Activated naive CD4-positive, alpha-beta T cell treated with anti-CD3 and anti-CD28 coated beads for 36 hours (primary cell): ENCODE measurements around the gene ZFP36. TPM values are rescaled to one million over a fixed set of nuclear protein-coding genes. Genes with fewer than 3 reads are reported as not detected.
A peak's percentile ranks its signal among the peaks of the same experiment; 100 is the strongest.

Experiments used
- CTCF ChIA-PET: fragments of 350-600 bp; sonication (Branson Sonifier 250); formaldehyde crosslinking; loops from one replicate; lab custom pipeline; 2021; ENCODE audit warnings: antibody characterized with exemption; lab: Charles Lee
- DNase-seq: peaks from one replicate; pipeline ENCODE4 v3.0.0-alpha.2; 2020
- H3K27ac Mint-ChIP-seq: one replicate; pipeline ENCODE4 v1.8.0; 2021; ENCODE audit warnings: mild to moderate bottlenecking, mixed read lengths
- H3K27me3 Mint-ChIP-seq: one replicate; pipeline ENCODE4 v1.8.0; 2021; ENCODE audit warnings: low read depth, mixed read lengths
- H3K36me3 Mint-ChIP-seq: one replicate; pipeline ENCODE4 v1.8.0; 2021; ENCODE audit warnings: low read depth, mixed read lengths
- H3K4me1 Mint-ChIP-seq: one replicate; pipeline ENCODE4 v1.8.0; 2021; ENCODE audit warnings: low read depth, mixed read lengths
- H3K4me3 Mint-ChIP-seq: one replicate; pipeline ENCODE4 v1.8.0; 2021; ENCODE audit warnings: mild to moderate bottlenecking, moderate library complexity, mixed read lengths
- H3K9me3 Mint-ChIP-seq: one replicate; pipeline ENCODE4 v1.8.0; 2021; ENCODE audit warnings: mixed read lengths
- intact Hi-C: fragments of 100-400 bp; cut with micrococcal nuclease; formaldehyde crosslinking; loops from one replicate; pipeline ENCODE4 v1.15.1; 2023
- total RNA-seq, 2 experiments: library from RNA; stranded (reverse); gene quantifications; one replicate each; pipeline ENCODE4 v1.2.3, GENCODE V29; 2021

The ZFP36 gene
- total RNA-seq, 2 experiments from 2014 or later: 113 to 116 TPM

DNA sequence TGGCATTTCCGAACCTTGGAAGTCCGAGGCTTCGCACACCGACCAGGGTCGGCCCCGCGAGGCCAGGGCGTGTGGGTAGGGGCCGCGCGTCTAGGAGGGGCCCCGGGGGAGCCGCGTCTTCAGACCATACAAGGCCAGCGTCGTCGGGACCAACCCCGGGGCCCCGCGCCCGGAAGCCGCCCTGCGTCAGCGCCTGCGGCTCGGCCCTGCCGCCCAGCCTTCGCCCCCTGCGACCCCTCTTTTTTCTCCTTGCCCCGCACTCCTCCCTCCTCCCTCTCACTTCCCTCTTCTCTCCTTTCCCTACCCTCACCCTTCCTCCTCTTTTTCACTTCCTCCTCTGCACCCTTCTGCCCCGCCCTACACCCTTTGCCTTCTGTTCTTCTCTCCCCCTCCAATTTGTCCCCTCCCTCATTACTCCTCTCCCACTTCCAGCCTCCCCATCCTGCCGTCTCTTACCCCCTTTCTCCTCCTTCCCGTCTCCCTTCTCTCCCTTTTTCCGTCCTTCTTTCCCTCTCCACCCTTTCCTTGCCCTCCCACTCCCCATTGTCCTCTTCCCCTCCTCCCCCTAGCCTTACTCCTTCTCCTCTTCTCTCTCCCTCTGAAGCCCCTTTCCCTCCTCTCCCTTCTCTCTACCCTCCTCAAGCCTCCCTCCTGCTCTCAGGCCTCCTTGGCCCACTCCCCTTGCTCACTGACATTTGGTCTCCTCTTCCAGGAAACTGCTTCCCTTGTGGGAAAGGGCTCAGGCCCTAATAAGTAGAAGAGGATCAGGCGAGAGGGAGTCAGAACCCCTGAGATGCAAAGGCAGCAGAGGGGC lies 3.6 kb downstream of the ZFP36 start:
- peak; percentile 73 for DNase-seq
- Mint-ChIP-seq H3K27ac (peak overlapping the region; percentile 85), H3K27me3 (peaks cover 2% of the 10 kb centered on the region), H3K4me3 (peak overlapping the region; percentile 82), H3K36me3 (peaks cover 29% of the 10 kb centered on the region), H3K9me3 (no peaks in the 10 kb centered on the region), H3K4me1 (peaks cover 44% of the 10 kb centered on the region)
- CTCF ChIA-PET: interaction anchor here (3.7 kb wide), 1 partner anchor 13 kb away, joined by 26 read pairs; no protein-coding TSS in a partner anchor
- intact Hi-C loops: no loop called here

DNA sequence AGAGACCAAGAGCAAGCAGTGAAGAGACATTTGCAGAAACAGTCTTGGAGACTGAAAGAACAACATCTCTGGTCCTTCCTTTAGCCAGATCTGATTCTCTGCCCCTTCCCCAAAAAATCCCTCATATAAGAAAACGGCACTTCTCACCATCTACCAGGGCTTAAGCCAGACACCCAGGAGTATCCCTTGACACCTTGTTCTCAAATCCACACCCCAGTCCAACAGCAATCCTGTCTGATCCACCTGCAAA lies 4.1 kb downstream of the ZFP36 start:
- peak overlapping the region; percentile 82 for H3K4me3 Mint-ChIP-seq
- peaks cover 2% of the 10 kb centered on the region for H3K27me3 Mint-ChIP-seq
- H3K27ac Mint-ChIP-seq: peak overlapping the region; percentile 85
- no peaks in the 10 kb centered on the region for H3K9me3 Mint-ChIP-seq
- H3K36me3 Mint-ChIP-seq: peaks cover 29% of the 10 kb centered on the region
- peaks cover 39% of the 10 kb centered on the region for H3K4me1 Mint-ChIP-seq
- intact Hi-C loops: no loop called here
- CTCF ChIA-PET: interaction anchor here (0.9 to 2.1 kb wide), 6 partner anchors 9 to 173 kb away, joined by 3 to 97 read pairs (median 9); partner anchors contain the start of genes MED29 and PAF1
- DNase-seq: no peak

DNA sequence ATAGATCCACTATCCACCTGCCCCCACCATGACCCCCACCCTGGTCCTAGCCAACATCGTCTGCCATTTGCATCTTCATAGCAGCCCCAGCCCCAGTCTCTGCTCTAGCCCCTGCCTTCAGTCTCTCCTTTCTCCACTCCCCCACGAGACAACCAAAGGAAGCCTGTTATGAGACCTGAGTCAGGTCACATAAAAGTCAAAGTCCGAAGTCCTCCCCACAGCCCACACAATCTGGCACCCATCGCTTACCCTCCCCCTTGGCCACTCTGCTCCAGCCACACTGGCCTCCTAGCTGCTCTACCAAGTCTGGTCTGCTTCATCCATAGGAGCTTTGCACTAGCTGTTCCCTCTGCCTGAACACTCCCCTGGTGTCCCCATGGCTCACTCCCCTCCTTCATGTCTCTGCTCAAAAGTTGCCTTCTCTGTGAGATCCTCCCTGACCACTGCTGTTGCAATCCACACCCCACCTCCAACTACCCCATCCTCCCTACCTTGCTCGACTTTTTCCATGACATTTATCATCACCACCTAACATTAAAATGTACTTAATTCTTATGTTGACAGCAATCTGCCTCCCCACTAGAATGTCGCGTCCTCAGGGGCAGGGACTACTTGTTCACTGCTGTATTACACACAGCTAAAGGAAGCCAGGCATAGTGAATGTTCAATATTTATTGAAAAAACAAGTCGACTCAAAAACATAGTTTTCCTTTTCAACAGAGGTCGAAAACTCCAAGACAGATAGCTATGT lies 4.6 kb downstream of the ZFP36 start:
- Mint-ChIP-seq H3K27me3 (peaks cover 2% of the 10 kb centered on the region), H3K4me1 (peaks cover 35% of the 10 kb centered on the region), H3K27ac (peak overlapping the region; percentile 85), H3K9me3 (no peaks in the 10 kb centered on the region), H3K4me3 (peak overlapping the region; percentile 82), H3K36me3 (peaks cover 28% of the 10 kb centered on the region)
- peak; percentile 34 for DNase-seq
- CTCF ChIA-PET: interaction anchor here (0.6 to 2.1 kb wide), 14 partner anchors 10 to 173 kb away, joined by 3 to 97 read pairs (median 5); partner anchors contain the start of genes GMFG, MED29, PAF1 and RPS16
- intact Hi-C loops: no loop called here

DNA sequence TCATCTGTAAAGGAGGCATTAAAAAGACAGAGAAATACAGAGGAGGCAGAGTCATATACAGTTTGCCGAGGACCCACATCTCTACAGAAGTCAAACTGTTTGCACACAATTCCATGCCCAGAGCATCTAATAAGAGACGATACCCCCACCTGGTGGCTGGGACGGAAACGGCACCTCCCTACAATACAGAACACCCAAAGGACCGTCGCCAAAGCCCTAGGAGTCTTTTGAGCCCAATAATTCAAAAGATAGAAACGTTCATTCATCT lies 5.1 kb downstream of the ZFP36 start:
- CTCF ChIA-PET: interaction anchor here (0.6 to 2.1 kb wide), 14 partner anchors 10 to 174 kb away, joined by 3 to 97 read pairs (median 5); partner anchors contain the start of genes GMFG, MED29, PAF1 and RPS16
- H3K27me3 Mint-ChIP-seq: peaks cover 2% of the 10 kb centered on the region
- H3K36me3 Mint-ChIP-seq: peaks cover 26% of the 10 kb centered on the region
- no peaks in the 10 kb centered on the region for H3K9me3 Mint-ChIP-seq
- H3K4me3 Mint-ChIP-seq: peak overlapping the region; percentile 82
- peak; percentile 96 for DNase-seq
- peak overlapping the region; percentile 85 for H3K27ac Mint-ChIP-seq
- peaks cover 34% of the 10 kb centered on the region for H3K4me1 Mint-ChIP-seq
- intact Hi-C loops: loop anchor here (1.0 kb wide), 11 partner anchors 9 to 289 kb away; partner anchors contain the start of genes EID2, MED29, PAF1 and SAMD4B

GRCh38 chr19:39412100-39412866 lies 5.6 kb downstream of the ZFP36 start, which contains the start of gene PLEKHG2:
Gene PLEKHG2 (plus strand): TSS chr19:39412669. CDS start chr19:39414087, 1,418 bp downstream.
- H3K27me3 Mint-ChIP-seq: peaks cover 2% of the 10 kb centered on the region
- intact Hi-C loops: loop anchor here (1.0 kb wide), 11 partner anchors 10 to 290 kb away; partner anchors contain the start of genes EID2, MED29, PAF1 and SAMD4B
- peaks cover 34% of the 10 kb centered on the region for H3K4me1 Mint-ChIP-seq
- peak within 1 kb of the TSS; percentile 85 for H3K4me3 Mint-ChIP-seq
- peak within 1 kb of the TSS; percentile 85 for H3K27ac Mint-ChIP-seq
- H3K36me3 Mint-ChIP-seq: peaks cover 21% of the 10 kb centered on the region
- no peaks in the 10 kb centered on the region for H3K9me3 Mint-ChIP-seq
- peak; percentile 98 for DNase-seq
- CTCF ChIA-PET: interaction anchor here (0.9 to 2.1 kb wide), 8 partner anchors 11 to 77 kb away, joined by 5 to 97 read pairs (median 9); partner anchors contain the start of genes GMFG, MED29, PAF1 and RPS16

GRCh38 chr19:39412867-39413271 lies 6.2 kb downstream of the ZFP36 start:
- Mint-ChIP-seq H3K27me3 (peaks cover 2% of the 10 kb centered on the region), H3K4me1 (peaks cover 34% of the 10 kb centered on the region), H3K27ac (peak overlapping the region; percentile 85), H3K4me3 (peak overlapping the region; percentile 82), H3K9me3 (no peaks in the 10 kb centered on the region), H3K36me3 (peaks cover 15% of the 10 kb centered on the region)
- CTCF ChIA-PET: interaction anchor here (1.8 to 2.1 kb wide), 2 partner anchors 15 to 23 kb away, joined by 7 to 97 read pairs; partner anchors contain the start of gene RPS16
- intact Hi-C loops: loop anchor here (1.0 kb wide), 11 partner anchors 11 to 291 kb away; partner anchors contain the start of genes EID2, MED29, PAF1 and SAMD4B
- DNase-seq: no peak

DNA sequence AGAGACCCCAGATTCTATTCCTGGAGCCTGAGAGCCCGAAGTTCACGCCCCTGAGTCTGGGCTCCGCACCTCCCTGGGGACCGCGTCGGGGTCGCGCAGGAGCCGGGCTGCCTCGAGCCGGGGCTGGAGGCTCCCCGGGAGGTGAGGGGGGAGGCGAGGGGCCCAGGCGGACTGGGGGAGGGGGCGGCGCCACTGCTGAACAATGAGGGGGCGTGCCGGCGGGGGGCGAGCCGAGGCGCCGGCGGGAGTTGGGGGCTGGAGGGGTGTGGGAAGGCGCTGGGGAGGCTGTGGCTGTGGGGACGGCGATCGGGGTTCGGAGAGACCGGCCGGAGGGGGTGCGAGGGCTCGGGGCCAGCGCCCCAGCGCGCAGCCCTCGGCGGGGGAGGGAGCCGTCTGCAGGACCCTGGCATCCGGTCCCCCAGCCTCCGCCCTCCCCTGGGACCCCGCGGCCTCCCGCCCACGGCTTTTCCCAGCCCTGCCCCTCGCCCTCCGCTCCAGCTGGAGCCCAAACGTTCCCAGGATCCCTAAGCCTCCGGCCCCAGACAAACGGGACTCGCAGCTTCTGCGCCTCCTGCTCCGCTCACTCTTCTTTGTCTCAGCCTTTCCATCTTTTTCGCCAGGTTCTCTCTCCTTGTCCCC lies 6.7 kb downstream of the ZFP36 start:
- CTCF ChIA-PET: interaction anchor here (0.9 kb wide), 1 partner anchor 22 kb away, joined by 3 read pairs; the partner anchor contains the start of genes MED29 and PAF1
- DNase-seq: peak; percentile 29

GRCh38 chr19:39413911-39414608 lies 7.4 kb downstream of the ZFP36 start:
- H3K36me3 Mint-ChIP-seq: peaks cover 4% of the 10 kb centered on the region
- DNase-seq: peak; percentile 35
- intact Hi-C loops: no loop called here

More for the DNA sequence above, 6.7 kb downstream of the ZFP36 start:
- peaks cover 10% of the 10 kb centered on the region for H3K36me3 Mint-ChIP-seq
- peak overlapping the region; percentile 85 for H3K4me3 Mint-ChIP-seq
- intact Hi-C loops: no loop called here
- H3K27ac Mint-ChIP-seq: peak overlapping the region; percentile 85
- H3K27me3 Mint-ChIP-seq: peaks cover 2% of the 10 kb centered on the region
- peaks cover 34% of the 10 kb centered on the region for H3K4me1 Mint-ChIP-seq
- no peaks in the 10 kb centered on the region for H3K9me3 Mint-ChIP-seq

GRCh38 chr19:39415111-39416046 lies 8.7 kb downstream of the ZFP36 start:
- Mint-ChIP-seq H3K27ac (no peak overlapping the region), H3K4me1 (peaks cover 26% of the 10 kb centered on the region), H3K27me3 (peaks cover 2% of the 10 kb centered on the region), H3K36me3 (peaks cover 3% of the 10 kb centered on the region), H3K9me3 (no peaks in the 10 kb centered on the region), H3K4me3 (no peak overlapping the region)
- CTCF ChIA-PET: interaction anchor here (1.0 to 2.1 kb wide), 4 partner anchors 13 to 69 kb away, joined by 3 to 6 read pairs (median 4); partner anchors contain the start of gene RPS16
- intact Hi-C loops: no loop called here
- DNase-seq: no peak

More at GRCh38 chr19:39413911-39414608, 7.4 kb downstream of the ZFP36 start:
- Mint-ChIP-seq H3K4me1 (peaks cover 30% of the 10 kb centered on the region), H3K4me3 (peak overlapping the region; percentile 85), H3K27me3 (peaks cover 2% of the 10 kb centered on the region), H3K9me3 (no peaks in the 10 kb centered on the region), H3K27ac (peak overlapping the region; percentile 70)
- CTCF ChIA-PET: interaction anchor here (0.9 to 2.1 kb wide), 3 partner anchors 14 to 67 kb away, joined by 3 to 6 read pairs (median 4); partner anchors contain the start of genes MED29 and PAF1
